ENCODE results near the gene TDRD5. TPM values are rescaled to one million over a fixed set of nuclear protein-coding genes. Genes with fewer than 3 reads are reported as not detected.
A peak's percentile ranks its signal among the peaks of the same experiment; 100 is the strongest.
"Not testable (repeated sequence)": the region's sequence is repeated elsewhere in the genome, so short reads cannot be mapped to it uniquely, and the experiment has no call there.

The TDRD5 gene
- total RNA-seq, 2 donors from 2014 or later = not detected

GRCh38 chr1:179677882-179678281 is 86.2 kb downstream of the TDRD5 start:
- Histone ChIP-seq H3K27ac (no peak overlapping the region), H3K36me3 (replicated peaks in 1 of 2; ENCODE audit: insufficient read depth in 1 of 2, low read depth in 2 of 2) (no peaks in the 10 kb centered on the region), H3K4me3 (no peak overlapping the region), H3K9me3 (peaks cover 0 to 4% (median 0%) of the 10 kb centered on the region in 3 donors), H3K27me3 (no peaks in the 10 kb centered on the region), H3K4me1 (no peaks in the 10 kb centered on the region)
- TF ChIP-seq POLR2A (IDR thresholded peaks at IDR 0.05) = no peak
- TF ChIP-seq CTCF (IDR thresholded peaks at IDR 0.05) = no peak
- intact Hi-C loops (cut with DNase I) = no loop called here
- no peak for DNase-seq
- 91 to 95% methylated on average over 4 to 6 of the region's 6 CpGs for WGBS, 2 donors
- no peak for ATAC-seq

GRCh38 chr1:179694530-179694929 is 102.9 kb downstream of the TDRD5 start:
- H3K27ac ChIP-seq; H3K27me3 ChIP-seq; DNase-seq; ATAC-seq; H3K36me3 ChIP-seq (replicated peaks in 1 of 2; ENCODE audit: insufficient read depth in 1 of 2, low read depth in 2 of 2); H3K4me3 ChIP-seq; H3K4me1 ChIP-seq; H3K9me3 ChIP-seq; intact Hi-C loops (cut with DNase I): not testable (repeated sequence)
- 63 to 83% methylated on average over 2 to 6 of the region's 6 CpGs for WGBS, 2 donors

GRCh38 chr1:179702946-179703539 is 111.4 kb downstream of the TDRD5 start:
- Histone ChIP-seq H3K27ac (no peak overlapping the region), H3K4me3 (no peak overlapping the region), H3K27me3 (no peaks in the 10 kb centered on the region), H3K4me1 (peaks cover 5% of the 10 kb centered on the region), H3K9me3 (no peaks in the 10 kb centered on the region), H3K36me3 (replicated peaks in 1 of 2; ENCODE audit: insufficient read depth in 1 of 2, low read depth in 2 of 2) (no peaks in the 10 kb centered on the region)
- ATAC-seq = no peak
- intact Hi-C loops (cut with DNase I) = no loop called here
- 47 to 53% methylated on average over 5 of the region's 5 CpGs for WGBS, 2 donors
- TF ChIP-seq POLR2A (IDR thresholded peaks at IDR 0.05) (no peak), CTCF (IDR thresholded peaks at IDR 0.05) (no peak)
- DNase-seq = no peak

- no peak for ATAC-seq
- Histone ChIP-seq H3K9me3 (no peaks in the 10 kb centered on the region), H3K4me3 (no peak overlapping the region), H3K27ac (no peak overlapping the region), H3K27me3 (no peaks in the 10 kb centered on the region), H3K36me3 (replicated peaks in 1 of 2; ENCODE audit: insufficient read depth in 1 of 2, low read depth in 2 of 2) (no peaks in the 10 kb centered on the region), H3K4me1 (peaks cover 12% of the 10 kb centered on the region)
- whole genome bisulfite sequencing, 2 donors = 1% methylated on average over 3 of the region's 3 CpGs
- intact Hi-C loops (cut with DNase I) = loop anchor here (5.0 kb wide), 1 partner anchor 106 kb away; no protein-coding TSS in a partner anchor
- TF ChIP-seq POLR2A (IDR thresholded peaks at IDR 0.05) (no peak), CTCF (IDR thresholded peaks at IDR 0.05) (peak; percentile 64 to 85 (median 78))
- DNase-seq = peak; percentile 55 to 64 (median 61)
Measured at GRCh38 chr1:179706339-179706941, 114.8 kb downstream of the TDRD5 start.

GRCh38 chr1:179707406-179707805 is 115.8 kb downstream of the TDRD5 start:
- intact Hi-C loops (cut with DNase I) = loop anchor here (5.0 kb wide), 1 partner anchor 105 kb away; no protein-coding TSS in a partner anchor
- Histone ChIP-seq H3K27ac (no peak overlapping the region), H3K36me3 (replicated peaks in 1 of 2; ENCODE audit: insufficient read depth in 1 of 2, low read depth in 2 of 2) (no peaks in the 10 kb centered on the region), H3K27me3 (no peaks in the 10 kb centered on the region), H3K4me3 (no peak overlapping the region), H3K9me3 (no peaks in the 10 kb centered on the region), H3K4me1 (peaks cover 12% of the 10 kb centered on the region)
- no peak for ATAC-seq
- WGBS, 2 donors = 45 to 47% methylated on average over 2 of the region's 2 CpGs
- DNase-seq = no peak
- TF ChIP-seq CTCF (IDR thresholded peaks at IDR 0.05) (no peak), POLR2A (IDR thresholded peaks at IDR 0.05) (no peak)

Measured in body of pancreas (tissue), 4 donors.